Fibroblast of lung (primary cell): Measurements from ENCODE around the gene SEMA5A. TPM values are rescaled to one million over a fixed set of nuclear protein-coding genes. Genes with fewer than 3 reads are reported as not detected.

Experiments used
- DNase-seq, 2 donors: peaks; one replicate each; pipeline versions ENCODE4 v3.0.0 to v3.0.0-alpha.2; 2010; ENCODE audit warnings: low read depth in 2 of 2
- H2AFZ ChIP-seq: 2 replicates; pipeline ENCODE4 v1.5.1; 2012; ENCODE audit warnings: low read length, control low read depth, inconsistent platforms
- H3K27ac ChIP-seq: 2 replicates; pipeline ENCODE4 v1.5.1; 2011; ENCODE audit warnings: low read length, control low read depth; ENCODE audit not compliant: insufficient read depth
- H3K27me3 ChIP-seq: 2 replicates; pipeline ENCODE4 v1.5.1; 2011; ENCODE audit warnings: mild to moderate bottlenecking, low read length; ENCODE audit not compliant: control insufficient read depth, insufficient read depth
- H3K36me3 ChIP-seq: 2 replicates; pipeline ENCODE4 v1.5.1; 2011; ENCODE audit warnings: low read length; ENCODE audit not compliant: control insufficient read depth, insufficient read depth
- H3K4me1 ChIP-seq: 2 replicates; pipeline ENCODE4 v1.5.1; 2011; ENCODE audit warnings: low read length; ENCODE audit not compliant: control insufficient read depth, insufficient read depth; ENCODE audit errors: extremely low read depth
- H3K4me2 ChIP-seq: 2 replicates; pipeline ENCODE4 v1.5.1; 2011; ENCODE audit warnings: low read length, control low read depth; ENCODE audit not compliant: insufficient read depth; ENCODE audit errors: extremely low read depth
- H3K4me3 ChIP-seq, 4 experiments: fragments of 200-600 bp in 1 of 4; sonication (generic) in 1 of 4; replicated peaks in 1 of 4; 2 replicates each; pipeline ENCODE4 v1.5.1; 2011 to 2016; ENCODE audit warnings: low read length in 4 of 4, low read depth in 3 of 4, mild to moderate bottlenecking in 3 of 4, control low read depth in 2 of 4, inconsistent platforms in 1 of 4, mixed read lengths in 1 of 4; ENCODE audit not compliant: insufficient read depth in 1 of 4; ENCODE audit errors: control extremely low read depth in 1 of 4
- H3K79me2 ChIP-seq: 2 replicates; pipeline ENCODE4 v1.5.1; 2012; ENCODE audit warnings: mild to moderate bottlenecking, low read length, inconsistent platforms; ENCODE audit not compliant: control insufficient read depth, insufficient read depth
- H3K9ac ChIP-seq: 2 replicates; pipeline ENCODE4 v1.5.1; 2011; ENCODE audit warnings: mild to moderate bottlenecking, low read length, control low read depth; ENCODE audit not compliant: insufficient read depth
- H3K9me3 ChIP-seq: 2 replicates; pipeline ENCODE4 v1.5.1; 2012; ENCODE audit warnings: low read depth, low read length; ENCODE audit not compliant: control insufficient read depth, insufficient read depth
- H4K20me1 ChIP-seq: 2 replicates; pipeline ENCODE4 v1.5.1; 2011; ENCODE audit warnings: low read length; ENCODE audit not compliant: control insufficient read depth, insufficient read depth; ENCODE audit errors: extremely low read depth
- CTCF ChIP-seq, 2 donors: IDR thresholded peaks in 1 of 2; conservative IDR thresholded peaks in 1 of 2; 1 replicate in 1 of 2; 2 replicates in 1 of 2; pipeline ENCODE4 v1.5.1; 2011 to 2012; ENCODE audit warnings: low read length in 2 of 2, control low read depth in 1 of 2, inconsistent platforms in 1 of 2, low read depth in 1 of 2, mild to moderate bottlenecking in 1 of 2
- EZH2 ChIP-seq: IDR thresholded peaks from 2 replicates; pipeline ENCODE4 v1.5.1; 2012; ENCODE audit warnings: low read length, control low read depth, mild to moderate bottlenecking; ENCODE audit errors: missing control alignments
- polyA plus RNA-seq, 2 donors: library from polyadenylated mRNA; depleted of rRNA in 1 of 2; stranded (reverse) in 1 of 2; unstranded in 1 of 2; fragments of >200 nt; gene quantifications; 2 replicates each; pipeline ENCODE4 v1.2.1, GENCODE V29; 2011 to 2012; ENCODE audit warnings: missing spikeins in 1 of 2
- total RNA-seq: library from RNA; depleted of rRNA; stranded (reverse); fragments of >200 nt; gene quantifications from 2 replicates; pipeline ENCODE4 v1.2.1, GENCODE V29; 2014

Gene SEMA5A
- total and polyA plus RNA-seq, 2 donors (not counting 1 experiment from before 2014, with no cell fraction given): 30.6 to 49.0 TPM

GRCh38 chr5:9394221-9394620 lies 151.7 kb downstream of the SEMA5A start:
- Histone ChIP-seq H3K4me1 (no peaks in the 10 kb centered on the region), H3K79me2 (no peaks in the 10 kb centered on the region), H3K4me3 (no peak overlapping the region), H3K27me3 (no peaks in the 10 kb centered on the region), H4K20me1 (no peaks in the 10 kb centered on the region), H3K9me3 (no peaks in the 10 kb centered on the region), H2AFZ (no peak overlapping the region), H3K36me3 (no peaks in the 10 kb centered on the region), H3K4me2 (no peak overlapping the region), H3K9ac (no peak overlapping the region), H3K27ac (no peak overlapping the region)
- TF ChIP-seq EZH2: no peak
- TF ChIP-seq CTCF (conservative IDR thresholded peaks at IDR 0.05 in 1 of 2, IDR thresholded peaks at IDR 0.05 in 1 of 2; ENCODE audit: low read depth in 1 of 2, low read length in 2 of 2): no peak
- no peak for DNase-seq

GRCh38 chr5:9392625-9393024 lies 153.2 kb downstream of the SEMA5A start:
- H3K4me2 ChIP-seq: no peak overlapping the region
- no peaks in the 10 kb centered on the region for H3K79me2 ChIP-seq
- no peak overlapping the region for H3K9ac ChIP-seq
- TF ChIP-seq CTCF (conservative IDR thresholded peaks at IDR 0.05 in 1 of 2, IDR thresholded peaks at IDR 0.05 in 1 of 2; ENCODE audit: low read depth in 1 of 2, low read length in 2 of 2) (no peak), EZH2 (no peak)
- H3K27me3 ChIP-seq: no peaks in the 10 kb centered on the region
- no peaks in the 10 kb centered on the region for H3K9me3 ChIP-seq
- no peak overlapping the region for H3K27ac ChIP-seq
- no peak for DNase-seq
- H4K20me1 ChIP-seq: no peaks in the 10 kb centered on the region
- H3K36me3 ChIP-seq: no peaks in the 10 kb centered on the region
- H3K4me1 ChIP-seq: no peaks in the 10 kb centered on the region
- H3K4me3 ChIP-seq: no peak overlapping the region
- no peak overlapping the region for H2AFZ ChIP-seq

- no peak for DNase-seq
Measured at GRCh38 chr5:9391080-9391479, 154.8 kb downstream of the SEMA5A start.

More at GRCh38 chr5:9391080-9391479, 154.8 kb downstream of the SEMA5A start:
- Histone ChIP-seq H3K27ac (no peak overlapping the region), H4K20me1 (no peaks in the 10 kb centered on the region), H3K4me3 (no peak overlapping the region), H3K9me3 (no peaks in the 10 kb centered on the region), H3K4me2 (no peak overlapping the region), H3K79me2 (no peaks in the 10 kb centered on the region), H2AFZ (no peak overlapping the region), H3K9ac (no peak overlapping the region), H3K27me3 (no peaks in the 10 kb centered on the region), H3K4me1 (no peaks in the 10 kb centered on the region), H3K36me3 (no peaks in the 10 kb centered on the region)
- no peak for TF ChIP-seq CTCF (conservative IDR thresholded peaks at IDR 0.05 in 1 of 2, IDR thresholded peaks at IDR 0.05 in 1 of 2; ENCODE audit: low read depth in 1 of 2, low read length in 2 of 2)
- no peak for TF ChIP-seq EZH2
